ENCODE measurements around the gene MYOF. TPM values are rescaled to one million over a fixed set of nuclear protein-coding genes. Genes with fewer than 3 reads are reported as not detected.
"Not testable (repeated sequence)": the region's sequence is repeated elsewhere in the genome, so short reads cannot be mapped to it uniquely, and the experiment has no call there.

MYOF gene
- total RNA-seq, 3 donors from 2014 or later: 55.0 to 90.7 (median 85.5) TPM

DNA sequence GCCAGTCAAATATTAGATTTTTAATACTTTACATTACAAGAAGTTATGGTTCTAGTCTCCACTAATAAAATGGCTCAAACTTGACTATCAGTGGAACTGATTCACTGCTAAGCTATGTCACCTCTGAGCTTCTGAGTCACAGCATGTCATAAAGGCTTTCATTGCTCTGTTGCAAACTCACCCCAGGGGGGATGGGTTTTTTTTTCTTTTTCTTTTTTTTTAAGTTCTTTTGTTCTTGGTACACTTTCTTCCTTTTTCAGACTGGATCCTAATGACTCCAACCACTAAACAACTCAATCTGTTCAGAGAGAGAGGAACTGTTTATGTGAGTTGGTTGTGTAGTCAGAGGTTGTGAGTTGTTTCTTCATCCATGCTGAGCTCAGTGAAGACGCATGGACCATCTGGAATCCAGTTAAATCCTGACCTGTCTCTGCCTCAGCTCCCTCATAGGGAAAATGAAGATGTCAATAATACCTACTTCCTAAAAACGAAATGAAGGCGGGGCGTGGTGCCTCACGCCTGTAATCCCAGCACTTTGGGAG lies 11.0 kb downstream of the MYOF start:
- intact Hi-C loops (cut with DNase I, micrococcal nuclease): no loop called here
- TF ChIP-seq, protein P1, sequence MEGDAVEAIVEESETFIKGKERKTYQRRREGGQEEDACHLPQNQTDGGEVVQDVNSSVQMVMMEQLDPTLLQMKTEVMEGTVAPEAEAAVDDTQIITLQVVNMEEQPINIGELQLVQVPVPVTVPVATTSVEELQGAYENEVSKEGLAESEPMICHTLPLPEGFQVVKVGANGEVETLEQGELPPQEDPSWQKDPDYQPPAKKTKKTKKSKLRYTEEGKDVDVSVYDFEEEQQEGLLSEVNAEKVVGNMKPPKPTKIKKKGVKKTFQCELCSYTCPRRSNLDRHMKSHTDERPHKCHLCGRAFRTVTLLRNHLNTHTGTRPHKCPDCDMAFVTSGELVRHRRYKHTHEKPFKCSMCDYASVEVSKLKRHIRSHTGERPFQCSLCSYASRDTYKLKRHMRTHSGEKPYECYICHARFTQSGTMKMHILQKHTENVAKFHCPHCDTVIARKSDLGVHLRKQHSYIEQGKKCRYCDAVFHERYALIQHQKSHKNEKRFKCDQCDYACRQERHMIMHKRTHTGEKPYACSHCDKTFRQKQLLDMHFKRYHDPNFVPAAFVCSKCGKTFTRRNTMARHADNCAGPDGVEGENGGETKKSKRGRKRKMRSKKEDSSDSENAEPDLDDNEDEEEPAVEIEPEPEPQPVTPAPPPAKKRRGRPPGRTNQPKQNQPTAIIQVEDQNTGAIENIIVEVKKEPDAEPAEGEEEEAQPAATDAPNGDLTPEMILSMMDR (IDR thresholded peaks at IDR 0.05): no peak
- no peak overlapping the region for H3K4me3 ChIP-seq
- peak; percentile 73 for ATAC-seq
- H3K9me3 ChIP-seq: no peaks in the 10 kb centered on the region
- H3K4me1 ChIP-seq (ENCODE audit: low read depth): peaks cover 45% of the 10 kb centered on the region
- H3K36me3 ChIP-seq (ENCODE audit: low read depth): no peaks in the 10 kb centered on the region
- DNase-seq: no peak

GRCh38 chr10:93469454-93469853 lies 12.7 kb downstream of the MYOF start:
- Histone ChIP-seq H3K36me3 (ENCODE audit: low read depth) (no peaks in the 10 kb centered on the region), H3K4me1 (ENCODE audit: low read depth) (peaks cover 37% of the 10 kb centered on the region), H3K4me3 (no peak overlapping the region), H3K9me3 (no peaks in the 10 kb centered on the region)
- TF ChIP-seq, protein P1 (IDR thresholded peaks at IDR 0.05): no peak
- ATAC-seq (no peak), DNase-seq (no peak)
- intact Hi-C loops (cut with DNase I, micrococcal nuclease): no loop called here

- Histone ChIP-seq H3K9me3 (no peaks in the 10 kb centered on the region), H3K4me3 (no peak overlapping the region), H3K4me1 (ENCODE audit: low read depth) (peaks cover 37% of the 10 kb centered on the region), H3K36me3 (ENCODE audit: low read depth) (no peaks in the 10 kb centered on the region)
- intact Hi-C loops (cut with DNase I, micrococcal nuclease): no loop called here
- ATAC-seq (no peak), DNase-seq (no peak)
- TF ChIP-seq, protein P1 (IDR thresholded peaks at IDR 0.05): no peak
Measured at GRCh38 chr10:93468461-93469213, 13.5 kb downstream of the MYOF start.

DNA sequence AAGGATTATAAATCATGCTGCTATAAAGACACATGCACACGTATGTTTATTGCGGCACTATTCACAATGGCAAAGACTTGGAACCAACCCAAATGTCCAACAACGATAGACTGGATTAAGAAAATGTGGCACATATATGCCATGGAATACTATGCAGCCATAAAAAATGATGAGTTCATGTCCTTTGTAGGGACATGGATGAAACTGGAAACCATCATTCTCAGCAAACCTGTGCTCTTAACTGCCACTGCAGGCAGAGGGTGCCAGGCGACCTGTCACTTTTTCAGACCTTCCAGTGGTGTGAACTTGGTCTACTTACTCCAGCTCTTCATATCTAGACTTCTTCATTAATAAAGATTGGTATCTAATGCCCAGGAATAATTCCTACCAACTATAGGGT lies 14.5 kb downstream of the MYOF start:
- DNase-seq; H3K4me3 ChIP-seq; ATAC-seq; intact Hi-C loops (cut with DNase I, micrococcal nuclease); H3K9me3 ChIP-seq; H3K36me3 ChIP-seq (ENCODE audit: low read depth): not testable (repeated sequence)
- H3K4me1 ChIP-seq (ENCODE audit: low read depth): peaks cover 31% of the 10 kb centered on the region

- intact Hi-C loops (cut with DNase I, micrococcal nuclease): no loop called here
- no peak overlapping the region for H3K4me3 ChIP-seq
- ATAC-seq (peak; percentile 87), DNase-seq (peak; percentile 81 to 90 (median 82))
- H3K36me3 ChIP-seq (ENCODE audit: low read depth): no peaks in the 10 kb centered on the region
- peaks cover 19% of the 10 kb centered on the region for H3K4me1 ChIP-seq (ENCODE audit: low read depth)
- no peaks in the 10 kb centered on the region for H3K9me3 ChIP-seq
- TF ChIP-seq, protein P1 (IDR thresholded peaks at IDR 0.05): no peak
Measured at GRCh38 chr10:93465806-93466675, 16.1 kb downstream of the MYOF start.
